ENCODE measurements around the gene SERINC5.

Gene SERINC5

DNA sequence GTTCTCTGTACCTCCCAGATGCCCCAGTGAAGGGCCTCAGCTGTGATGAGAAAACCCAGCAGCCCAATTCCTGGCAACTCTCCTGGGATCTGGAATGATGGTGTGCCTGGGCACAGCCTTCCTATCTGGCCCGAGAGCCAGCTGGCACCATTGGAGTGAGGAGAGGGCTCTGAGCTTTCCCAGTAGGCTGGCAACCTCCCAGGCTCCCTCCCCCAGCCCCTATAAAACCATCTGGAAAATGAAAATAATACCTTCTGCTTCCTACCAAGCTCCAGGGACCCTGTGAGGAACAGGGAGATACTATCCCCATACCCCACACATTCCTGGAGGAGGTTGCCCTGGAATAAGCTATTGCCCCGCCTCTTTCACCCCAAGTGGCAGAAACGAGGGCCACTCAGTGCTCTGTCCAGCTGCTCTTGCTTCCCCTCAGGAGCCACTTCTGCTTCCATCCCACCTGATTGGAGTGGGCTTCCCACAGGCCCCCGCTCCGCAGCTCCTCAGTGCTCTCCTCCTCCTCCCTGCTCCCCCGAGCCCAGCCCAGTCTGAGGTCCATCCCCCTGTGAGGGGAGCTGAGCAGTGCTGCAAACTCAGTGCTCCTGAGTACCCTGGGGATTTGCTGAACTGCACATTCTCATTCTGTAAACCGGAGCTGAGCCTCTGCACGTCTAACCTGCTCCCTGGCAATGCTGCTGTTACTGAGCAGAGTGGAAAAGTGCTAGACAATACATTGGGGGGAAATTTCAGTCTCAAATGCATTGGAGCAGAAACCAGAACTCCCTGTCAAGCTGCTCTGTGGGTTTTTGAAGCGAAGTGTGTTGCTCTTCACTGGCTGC, 146.0 kb downstream of the SERINC5 start:
- Mint-ChIP-seq H3K27ac (peak overlapping the region; percentile 88), H3K27me3 (ENCODE audit: low read depth, poor library complexity) (peaks cover 5% of the 10 kb centered on the region), H3K36me3 (ENCODE audit: low read depth) (peaks cover 29% of the 10 kb centered on the region), H3K4me1 (peaks cover 69% of the 10 kb centered on the region), H3K9me3 (peaks cover 37% of the 10 kb centered on the region), H3K4me3 (peak overlapping the region; percentile 63)
- peak; percentile 40 for DNase-seq
- TF ChIP-seq, protein P1, sequence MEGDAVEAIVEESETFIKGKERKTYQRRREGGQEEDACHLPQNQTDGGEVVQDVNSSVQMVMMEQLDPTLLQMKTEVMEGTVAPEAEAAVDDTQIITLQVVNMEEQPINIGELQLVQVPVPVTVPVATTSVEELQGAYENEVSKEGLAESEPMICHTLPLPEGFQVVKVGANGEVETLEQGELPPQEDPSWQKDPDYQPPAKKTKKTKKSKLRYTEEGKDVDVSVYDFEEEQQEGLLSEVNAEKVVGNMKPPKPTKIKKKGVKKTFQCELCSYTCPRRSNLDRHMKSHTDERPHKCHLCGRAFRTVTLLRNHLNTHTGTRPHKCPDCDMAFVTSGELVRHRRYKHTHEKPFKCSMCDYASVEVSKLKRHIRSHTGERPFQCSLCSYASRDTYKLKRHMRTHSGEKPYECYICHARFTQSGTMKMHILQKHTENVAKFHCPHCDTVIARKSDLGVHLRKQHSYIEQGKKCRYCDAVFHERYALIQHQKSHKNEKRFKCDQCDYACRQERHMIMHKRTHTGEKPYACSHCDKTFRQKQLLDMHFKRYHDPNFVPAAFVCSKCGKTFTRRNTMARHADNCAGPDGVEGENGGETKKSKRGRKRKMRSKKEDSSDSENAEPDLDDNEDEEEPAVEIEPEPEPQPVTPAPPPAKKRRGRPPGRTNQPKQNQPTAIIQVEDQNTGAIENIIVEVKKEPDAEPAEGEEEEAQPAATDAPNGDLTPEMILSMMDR (IDR thresholded peaks at IDR 0.05) = no peak

DNA sequence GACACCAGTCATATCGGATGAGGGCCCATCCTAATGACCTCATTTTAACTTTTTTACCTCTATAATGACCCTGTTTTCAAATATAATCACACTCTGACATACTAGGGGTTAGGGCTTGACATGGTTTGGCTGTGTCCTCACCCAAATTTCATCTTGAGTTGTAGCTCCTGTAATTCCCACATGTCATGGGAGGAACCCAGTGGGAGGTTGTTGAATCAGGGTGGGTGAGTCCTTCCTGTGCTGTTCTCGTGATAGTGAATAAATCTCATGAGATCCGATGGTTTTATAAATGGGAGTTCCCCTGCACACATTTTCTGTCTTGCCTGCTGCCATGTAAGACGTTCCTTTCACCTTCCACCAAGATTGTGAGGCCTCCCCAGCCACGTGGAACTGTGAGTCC, 148.9 kb downstream of the SERINC5 start:
- Mint-ChIP-seq H3K27ac (no peak overlapping the region), H3K27me3 (ENCODE audit: low read depth, poor library complexity) (peaks cover 3% of the 10 kb centered on the region)

DNA sequence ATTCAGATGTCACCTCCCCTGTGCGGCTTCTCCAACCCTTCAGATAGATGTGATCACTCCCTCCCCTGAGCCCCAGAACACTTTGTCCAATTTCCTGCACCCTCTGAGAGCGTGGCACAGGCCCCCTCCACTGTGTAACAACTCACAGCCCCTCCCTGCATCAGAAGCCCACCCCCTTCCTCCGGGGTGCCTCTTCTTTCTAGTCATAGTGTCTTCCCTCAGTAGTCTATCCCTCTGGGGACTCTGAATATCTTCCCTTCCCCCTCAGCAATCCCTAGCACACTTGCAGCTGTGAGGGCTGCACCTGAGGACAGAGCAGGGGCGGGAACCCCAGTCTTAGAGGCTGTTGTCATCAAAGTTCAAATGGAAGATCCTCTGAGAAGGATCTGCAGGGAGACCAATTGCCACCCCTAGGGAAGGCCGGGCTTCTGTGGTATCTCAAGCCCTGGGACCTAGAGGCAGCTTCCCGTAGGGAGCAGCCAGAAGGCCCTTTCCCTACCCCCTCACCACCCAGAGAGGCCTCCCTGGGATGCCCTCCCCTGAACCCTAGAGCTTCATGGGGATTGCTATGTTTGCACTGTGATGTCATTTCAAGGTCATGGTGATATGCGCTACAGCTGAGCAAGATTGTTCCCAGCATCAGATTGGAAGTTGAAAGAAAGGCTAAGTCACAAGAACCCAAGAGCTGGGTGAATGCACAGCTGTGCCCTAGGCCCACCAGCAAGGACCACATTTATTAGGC, 150.0 kb downstream of the SERINC5 start:
- Mint-ChIP-seq H3K27me3 (ENCODE audit: low read depth, poor library complexity) (peaks cover 3% of the 10 kb centered on the region), H3K27ac (no peak overlapping the region), H3K36me3 (ENCODE audit: low read depth) (peaks cover 10% of the 10 kb centered on the region), H3K9me3 (peaks cover 20% of the 10 kb centered on the region), H3K4me1 (peaks cover 66% of the 10 kb centered on the region), H3K4me3 (no peak overlapping the region)
- DNase-seq = no peak
- TF ChIP-seq, protein P1 (IDR thresholded peaks at IDR 0.05) = no peak

More for the DNA sequence above, 148.9 kb downstream of the SERINC5 start:
- Mint-ChIP-seq H3K36me3 (ENCODE audit: low read depth) (peaks cover 10% of the 10 kb centered on the region), H3K4me1 (peaks cover 77% of the 10 kb centered on the region), H3K4me3 (no peak overlapping the region), H3K9me3 (peaks cover 20% of the 10 kb centered on the region)
- TF ChIP-seq, protein P1 (IDR thresholded peaks at IDR 0.05) = no peak
- DNase-seq = no peak

DNA sequence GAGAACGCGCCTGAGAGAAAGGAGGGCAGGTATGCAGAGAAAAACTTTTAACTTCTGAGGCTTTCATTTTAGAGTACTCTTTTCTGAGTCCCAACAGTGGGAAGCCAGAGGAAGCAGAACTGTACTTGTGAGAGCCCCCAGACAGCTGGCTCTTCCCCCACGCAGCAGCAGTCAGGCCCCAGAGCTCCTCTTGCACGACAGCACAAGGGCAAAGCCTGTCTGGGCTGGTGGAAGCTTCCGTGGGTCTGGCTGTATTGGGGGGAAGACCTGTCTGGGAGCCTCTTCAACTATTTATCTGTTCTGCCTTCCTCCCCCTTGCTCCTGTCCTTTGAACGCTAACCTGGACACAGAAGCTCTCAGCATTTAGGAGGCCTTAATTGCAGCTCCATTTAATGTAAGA, 152.5 kb downstream of the SERINC5 start:
- Mint-ChIP-seq H3K27ac (peak overlapping the region; percentile 79), H3K9me3 (peaks cover 14% of the 10 kb centered on the region), H3K27me3 (ENCODE audit: low read depth, poor library complexity) (peaks cover 3% of the 10 kb centered on the region), H3K4me3 (no peak overlapping the region), H3K4me1 (peaks cover 49% of the 10 kb centered on the region), H3K36me3 (ENCODE audit: low read depth) (peaks cover 10% of the 10 kb centered on the region)
- no peak for DNase-seq
- TF ChIP-seq, protein P1 (IDR thresholded peaks at IDR 0.05) = no peak

DNA sequence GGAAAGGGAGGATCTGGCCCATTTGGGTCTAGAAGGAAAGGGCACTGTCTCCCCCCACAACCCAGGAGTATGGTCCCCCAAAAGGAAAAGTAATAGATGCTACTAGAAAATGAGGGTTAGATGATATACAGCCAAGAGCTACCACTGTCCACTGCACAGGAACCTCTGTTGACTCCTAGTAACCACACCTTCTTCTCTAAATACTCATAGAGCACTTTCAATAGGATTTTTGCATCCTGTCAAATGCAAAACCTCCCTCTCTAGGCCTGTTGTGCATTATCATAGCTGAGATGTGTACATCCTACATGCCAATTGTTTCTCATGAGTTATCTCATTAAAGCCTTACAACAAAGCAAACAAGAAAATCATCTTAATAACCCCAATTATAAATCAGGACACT, 153.9 kb downstream of the SERINC5 start:
- H3K27me3 Mint-ChIP-seq (ENCODE audit: low read depth, poor library complexity) = peaks cover 3% of the 10 kb centered on the region
- peaks cover 3% of the 10 kb centered on the region for H3K36me3 Mint-ChIP-seq (ENCODE audit: low read depth)
- DNase-seq = no peak
- no peak overlapping the region for H3K4me3 Mint-ChIP-seq
- no peak overlapping the region for H3K27ac Mint-ChIP-seq
- TF ChIP-seq, protein P1 (IDR thresholded peaks at IDR 0.05) = no peak
- H3K4me1 Mint-ChIP-seq = peaks cover 55% of the 10 kb centered on the region
- H3K9me3 Mint-ChIP-seq = peaks cover 8% of the 10 kb centered on the region
